ENCODE data around the gene PEMT. TPM values are rescaled to one million over a fixed set of nuclear protein-coding genes. Genes with fewer than 3 reads are reported as not detected.
A peak's percentile ranks its signal among the peaks of the same experiment; 100 is the strongest.

PEMT gene
- total and polyA plus RNA-seq, 2 donors from 2014 or later = 36.8 to 52.1 TPM

- DNase-seq = no peak
- Histone ChIP-seq H3K27ac (ENCODE audit: low read depth in 2 of 2, low read length in 2 of 2) (no peak overlapping the region), H3K27me3 (ENCODE audit: control insufficient read depth, insufficient read depth, low read length) (no peaks in the 10 kb centered on the region), H3K4me3 (ENCODE audit: low read length in 3 of 3) (peak overlapping the region in 1 of 3 donors; percentile 23), H3K4me1 (ENCODE audit: control insufficient read depth in 2 of 3, insufficient read depth in 2 of 3, low read depth in 1 of 3, low read length in 3 of 3) (no peaks in the 10 kb centered on the region), H3K36me3 (ENCODE audit: control insufficient read depth in 2 of 3, insufficient read depth in 3 of 3, low read length in 3 of 3) (no peaks in the 10 kb centered on the region), H3K9me3 (ENCODE audit: control insufficient read depth in 2 of 3, insufficient read depth in 1 of 3, low read length in 3 of 3) (peaks cover 0 to 4% (median 0%) of the 10 kb centered on the region in 3 donors), H3K9ac (ENCODE audit: low read length in 3 of 3) (no peak overlapping the region)
- FAIRE-seq = no peak
- TF ChIP-seq CTCF (IDR thresholded peaks at IDR 0.05; ENCODE audit: borderline replicate concordance, extremely low read depth, insufficient read depth) = no peak
- intact Hi-C loops (cut with DNase I) = no loop called here
Observed at GRCh38 chr17:17460038-17460437, 131.5 kb downstream of the PEMT start.

- DNase-seq = no peak
- TF ChIP-seq CTCF (IDR thresholded peaks at IDR 0.05; ENCODE audit: borderline replicate concordance, extremely low read depth, insufficient read depth) = no peak
- no peak for FAIRE-seq
- Histone ChIP-seq H3K9ac (ENCODE audit: low read length in 3 of 3) (no peak overlapping the region), H3K9me3 (ENCODE audit: control insufficient read depth in 2 of 3, insufficient read depth in 1 of 3, low read length in 3 of 3) (peaks cover 0 to 4% (median 0%) of the 10 kb centered on the region in 3 donors), H3K27me3 (ENCODE audit: control insufficient read depth, insufficient read depth, low read length) (no peaks in the 10 kb centered on the region), H3K4me3 (ENCODE audit: low read length in 3 of 3) (no peak overlapping the region), H3K27ac (ENCODE audit: low read depth in 2 of 2, low read length in 2 of 2) (no peak overlapping the region), H3K36me3 (ENCODE audit: control insufficient read depth in 2 of 3, insufficient read depth in 3 of 3, low read length in 3 of 3) (no peaks in the 10 kb centered on the region), H3K4me1 (ENCODE audit: control insufficient read depth in 2 of 3, insufficient read depth in 2 of 3, low read depth in 1 of 3, low read length in 3 of 3) (no peaks in the 10 kb centered on the region)
- intact Hi-C loops (cut with DNase I) = no loop called here
Observed at GRCh38 chr17:17457680-17458079, 133.8 kb downstream of the PEMT start.

GRCh38 chr17:17456251-17456650, 135.3 kb downstream of the PEMT start:
- H3K36me3 ChIP-seq (ENCODE audit: control insufficient read depth in 2 of 3, insufficient read depth in 3 of 3, low read length in 3 of 3) = no peaks in the 10 kb centered on the region
- TF ChIP-seq CTCF (IDR thresholded peaks at IDR 0.05; ENCODE audit: borderline replicate concordance, extremely low read depth, insufficient read depth) = no peak
- DNase-seq (no peak), FAIRE-seq (no peak)
- no peak overlapping the region for H3K27ac ChIP-seq (ENCODE audit: low read depth in 2 of 2, low read length in 2 of 2)
- H3K9me3 ChIP-seq (ENCODE audit: control insufficient read depth in 2 of 3, insufficient read depth in 1 of 3, low read length in 3 of 3) = peaks cover 0 to 4% (median 0%) of the 10 kb centered on the region in 3 donors
- no peak overlapping the region for H3K9ac ChIP-seq (ENCODE audit: low read length in 3 of 3)
- no peaks in the 10 kb centered on the region for H3K4me1 ChIP-seq (ENCODE audit: control insufficient read depth in 2 of 3, insufficient read depth in 2 of 3, low read depth in 1 of 3, low read length in 3 of 3)
- no peak overlapping the region for H3K4me3 ChIP-seq (ENCODE audit: low read length in 3 of 3)
- H3K27me3 ChIP-seq (ENCODE audit: control insufficient read depth, insufficient read depth, low read length) = no peaks in the 10 kb centered on the region
- intact Hi-C loops (cut with DNase I) = no loop called here

Other genes with a start within 250 kb of the PEMT start
- 20.8 TPM for gene MED9, start 114.7 kb downstream of the PEMT start, total RNA-seq
- 24.5 TPM for gene MED9, start 114.7 kb downstream of the PEMT start, polyA plus RNA-seq (ENCODE audit: insufficient read depth, low read depth, low replicate concordance)
- gene RASD1, start 95.3 kb downstream of the PEMT start, total RNA-seq = 147 TPM
- gene RASD1, start 95.3 kb downstream of the PEMT start, polyA plus RNA-seq (ENCODE audit: insufficient read depth, low read depth, low replicate concordance) = 103 TPM
- 50.5 TPM for gene RAI1, start 89.8 kb upstream of the PEMT start, total RNA-seq
- 6.7 TPM for gene RAI1, start 89.8 kb upstream of the PEMT start, polyA plus RNA-seq (ENCODE audit: insufficient read depth, low read depth, low replicate concordance)
- gene SREBF1, start 245.3 kb upstream of the PEMT start, total RNA-seq = 48.3 TPM
- 37.6 TPM for gene SREBF1, start 245.3 kb upstream of the PEMT start, polyA plus RNA-seq (ENCODE audit: insufficient read depth, low read depth, low replicate concordance)

Measured in kidney (tissue), 14 donors.